Natural killer cell (primary cell): ENCODE measurements around the gene CWC27. TPM values are rescaled to one million over a fixed set of nuclear protein-coding genes. Genes with fewer than 3 reads are reported as not detected.

Experiments
- ATAC-seq, 3 donors: fragments of 150-1000 bp in 2 of 3; fragments of 200-7000 bp in 1 of 3; cut with Tn5 transposase; 1 replicate in 1 of 3; 2 replicates in 2 of 3; pipeline ENCODE4 v1.10.0; 2021; ENCODE audit warnings: mild to moderate bottlenecking in 2 of 3, moderate library complexity in 2 of 3
- DNase-seq, 2 donors: peaks; one replicate each; pipeline versions ENCODE4 v3.0.0 to v3.0.0-alpha.2; 2013 to 2021; ENCODE audit warnings: mixed read lengths in 1 of 2
- H3K27ac ChIP-seq: one replicate; pipeline ENCODE4 v1.5.1; 2013; ENCODE audit warnings: mild to moderate bottlenecking, low read length
- H3K27me3 ChIP-seq: one replicate; pipeline ENCODE4 v1.6.1; 2013; ENCODE audit warnings: low read length; ENCODE audit not compliant: control insufficient read depth, insufficient read depth
- H3K36me3 ChIP-seq: one replicate; pipeline ENCODE4 v1.6.1; 2013; ENCODE audit warnings: low read length; ENCODE audit not compliant: control insufficient read depth, insufficient read depth
- H3K4me1 ChIP-seq: one replicate; pipeline ENCODE4 v1.6.1; 2013; ENCODE audit warnings: low read length; ENCODE audit not compliant: control insufficient read depth, insufficient read depth
- H3K4me3 ChIP-seq: one replicate; pipeline ENCODE4 v1.5.1; 2013; ENCODE audit warnings: low read length
- H3K9me3 ChIP-seq: one replicate; pipeline ENCODE4 v1.6.1; 2013; ENCODE audit warnings: low read length; ENCODE audit not compliant: control insufficient read depth, insufficient read depth
- H3K27ac Mint-ChIP-seq, 2 donors: one replicate each; pipeline ENCODE4 v1.8.0; 2022; ENCODE audit warnings: mild to moderate bottlenecking in 2 of 2, mixed read lengths in 2 of 2, moderate library complexity in 1 of 2
- H3K27me3 Mint-ChIP-seq, 2 donors: one replicate each; pipeline ENCODE4 v1.8.0; 2022; ENCODE audit warnings: low read depth in 2 of 2, mixed read lengths in 2 of 2
- H3K36me3 Mint-ChIP-seq: one replicate; pipeline ENCODE4 v1.8.0; 2022; ENCODE audit warnings: mixed read lengths
- H3K4me1 Mint-ChIP-seq, 2 donors: one replicate each; pipeline ENCODE4 v1.8.0; 2022; ENCODE audit warnings: mixed read lengths in 2 of 2
- H3K4me3 Mint-ChIP-seq: one replicate; pipeline ENCODE4 v1.8.0; 2022; ENCODE audit warnings: mild to moderate bottlenecking, moderate library complexity, mixed read lengths
- H3K9me3 Mint-ChIP-seq, 2 donors: one replicate each; pipeline ENCODE4 v1.8.0; 2022; ENCODE audit warnings: mixed read lengths in 2 of 2
- CTCF ChIP-seq: fragments of 200-600 bp; IDR thresholded peaks from one replicate; pipeline ENCODE4 v1.8.0; 2022; ENCODE audit warnings: antibody characterized with exemption
- WGBS: methylation state at CpG from one replicate; pipeline ENCODE4 v1.1.7; 2013; ENCODE audit warnings: missing lambda C conversion rate; ENCODE audit not compliant: insufficient coverage; 5-methylcytosine and 5-hydroxymethylcytosine counted together
- intact Hi-C: fragments of 100-400 bp; cut with micrococcal nuclease; formaldehyde crosslinking; loops from one replicate; pipeline ENCODE4 v1.14.2; 2022
- total RNA-seq, 4 donors: library from RNA; stranded (reverse); fragments of 120-200 nt in 1 of 4; gene quantifications; one replicate each; pipeline versions ENCODE4 v1.2.3 to v1.2.4, GENCODE V29; 2013 to 2022

Gene CWC27
- total RNA-seq, 3 donors from 2014 or later (not counting 1 experiment from before 2014, with no cell fraction given), result 21.6 to 26.3 (median 25.7) TPM

- ATAC-seq (no peak), DNase-seq (no peak)
- Histone ChIP-seq H3K9me3 (peaks cover 3% of the 10 kb centered on the region), H3K27me3 (no peaks in the 10 kb centered on the region), H3K36me3 (no peaks in the 10 kb centered on the region), H3K27ac (no peak overlapping the region), H3K4me3 (no peak overlapping the region), H3K4me1 (no peaks in the 10 kb centered on the region)
- TF ChIP-seq CTCF, result no peak
- intact Hi-C loops, result no loop called here
- no peaks in the 10 kb centered on the region for H3K27me3 Mint-ChIP-seq
- H3K4me1 Mint-ChIP-seq, result peaks cover 0 to 5% of the 10 kb centered on the region in 2 donors
- peaks cover 0 to 2% of the 10 kb centered on the region in 2 donors for H3K9me3 Mint-ChIP-seq
- peaks cover 1% of the 10 kb centered on the region for H3K36me3 Mint-ChIP-seq
- H3K4me3 Mint-ChIP-seq, result no peak overlapping the region
- H3K27ac Mint-ChIP-seq, result no peak overlapping the region
- 95% methylated on average over 1 of the region's 1 CpG for WGBS
Observed at GRCh38 chr5:64839936-64840335, 71.2 kb downstream of the CWC27 start.

GRCh38 chr5:64840958-64841357 lies 72.2 kb downstream of the CWC27 start:
- no peaks in the 10 kb centered on the region for H3K36me3 ChIP-seq
- H3K9me3 ChIP-seq, result peaks cover 5% of the 10 kb centered on the region
- Mint-ChIP-seq H3K27ac (no peak overlapping the region), H3K4me1 (peaks cover 0 to 5% of the 10 kb centered on the region in 2 donors), H3K4me3 (no peak overlapping the region), H3K9me3 (peaks cover 9 to 12% of the 10 kb centered on the region in 2 donors), H3K36me3 (peaks cover 12% of the 10 kb centered on the region), H3K27me3 (no peaks in the 10 kb centered on the region)
- H3K27me3 ChIP-seq, result no peaks in the 10 kb centered on the region
- TF ChIP-seq CTCF, result no peak
- intact Hi-C loops, result no loop called here
- H3K27ac ChIP-seq, result no peak overlapping the region
- no peaks in the 10 kb centered on the region for H3K4me1 ChIP-seq
- no peak for DNase-seq
- WGBS, result 100% methylated on average over 1 of the region's 1 CpG
- H3K4me3 ChIP-seq, result no peak overlapping the region
- no peak for ATAC-seq

- Mint-ChIP-seq H3K27ac (no peak overlapping the region), H3K36me3 (no peaks in the 10 kb centered on the region), H3K4me3 (no peak overlapping the region), H3K4me1 (no peaks in the 10 kb centered on the region), H3K9me3 (no peaks in the 10 kb centered on the region), H3K27me3 (no peaks in the 10 kb centered on the region)
- no peak for TF ChIP-seq CTCF
- no peaks in the 10 kb centered on the region for H3K4me1 ChIP-seq
- ATAC-seq, result no peak
- no peaks in the 10 kb centered on the region for H3K9me3 ChIP-seq
- WGBS, result over 99% methylated on average over 5 of the region's 5 CpGs
- no peaks in the 10 kb centered on the region for H3K27me3 ChIP-seq
- no peak overlapping the region for H3K27ac ChIP-seq
- H3K4me3 ChIP-seq, result no peak overlapping the region
- intact Hi-C loops, result no loop called here
- DNase-seq, result no peak
- H3K36me3 ChIP-seq, result no peaks in the 10 kb centered on the region
Observed at GRCh38 chr5:64853777-64854176, 85.0 kb downstream of the CWC27 start.

- no peak overlapping the region for H3K27ac ChIP-seq
- DNase-seq, result no peak
- H3K36me3 ChIP-seq, result no peaks in the 10 kb centered on the region
- no peaks in the 10 kb centered on the region for H3K4me1 Mint-ChIP-seq
- no peaks in the 10 kb centered on the region for H3K27me3 ChIP-seq
- no peaks in the 10 kb centered on the region for H3K4me1 ChIP-seq
- no peaks in the 10 kb centered on the region for H3K27me3 Mint-ChIP-seq
- WGBS, result no CpG with 5 or more reads among the region's 1 CpG
- H3K4me3 Mint-ChIP-seq, result no peak overlapping the region
- intact Hi-C loops, result no loop called here
- no peaks in the 10 kb centered on the region for H3K36me3 Mint-ChIP-seq
- no peaks in the 10 kb centered on the region for H3K9me3 Mint-ChIP-seq
- H3K4me3 ChIP-seq, result no peak overlapping the region
- H3K9me3 ChIP-seq, result no peaks in the 10 kb centered on the region
- H3K27ac Mint-ChIP-seq, result no peak overlapping the region
- ATAC-seq, result no peak
- TF ChIP-seq CTCF, result no peak
Observed at GRCh38 chr5:64854855-64855254, 86.1 kb downstream of the CWC27 start.
